DOHH2 (cell line): ENCODE data around the gene EFNA5.

Experiments
- H3F3A ChIP-seq: fragments of 200-600 bp; sonication (generic), shearing (Covaris generic); 2 replicates; pipeline ENCODE4 v1.6.0; 2016; ENCODE audit warnings: antibody characterized with exemption, mild to moderate bottlenecking; ENCODE audit not compliant: control insufficient read depth, insufficient read depth
- H3K27ac ChIP-seq: fragments of 200-600 bp; sonication (generic); 2 replicates; pipeline ENCODE4 v1.5.1; 2014; ENCODE audit warnings: low read depth, mild to moderate bottlenecking, low read length, moderate library complexity
- H3K27me3 ChIP-seq: fragments of 200-600 bp; sonication (generic); 2 replicates; pipeline ENCODE4 v1.6.1; 2014; ENCODE audit warnings: mild to moderate bottlenecking, low read length, mixed read lengths; ENCODE audit not compliant: control insufficient read depth
- H3K36me3 ChIP-seq: fragments of 200-600 bp; sonication (generic); 2 replicates; pipeline ENCODE4 v1.6.1; 2014; ENCODE audit warnings: mild to moderate bottlenecking, low read length, moderate library complexity, mixed read lengths; ENCODE audit not compliant: control insufficient read depth
- H3K4me1 ChIP-seq: fragments of 200-600 bp; sonication (generic); 2 replicates; pipeline ENCODE4 v1.6.1; 2014; ENCODE audit warnings: mild to moderate bottlenecking, low read length, mixed read lengths; ENCODE audit not compliant: control insufficient read depth
- H3K4me2 ChIP-seq: fragments of 200-600 bp; sonication (generic); 2 replicates; pipeline ENCODE4 v1.6.0; 2014; ENCODE audit warnings: mild to moderate bottlenecking, low read length, moderate library complexity
- H3K4me3 ChIP-seq: fragments of 200-600 bp; sonication (generic); 2 replicates; pipeline ENCODE4 v1.5.1; 2014; ENCODE audit warnings: mild to moderate bottlenecking, low read length, mixed read lengths
- H3K79me2 ChIP-seq: fragments of 200-600 bp; sonication (generic); 2 replicates; pipeline ENCODE4 v1.6.1; 2014; ENCODE audit warnings: mild to moderate bottlenecking, low read length, mixed read lengths; ENCODE audit not compliant: control insufficient read depth
- H3K9me2 ChIP-seq: fragments of 200-600 bp; sonication (generic); replicated peaks from 2 replicates; pipeline ENCODE4 v1.6.1; 2014; ENCODE audit warnings: mild to moderate bottlenecking, low read length, mixed read lengths; ENCODE audit not compliant: control insufficient read depth
- H3K9me3 ChIP-seq: fragments of 200-600 bp; sonication (generic); 2 replicates; pipeline ENCODE4 v1.6.1; 2014; ENCODE audit warnings: antibody characterized with exemption, low read length, mixed read lengths; ENCODE audit not compliant: control insufficient read depth, insufficient read depth
- H4K20me1 ChIP-seq: fragments of 200-600 bp; sonication (generic); 2 replicates; pipeline ENCODE4 v1.6.0; 2014; ENCODE audit warnings: low read depth, mild to moderate bottlenecking, antibody characterized with exemption, low read length, moderate library complexity; ENCODE audit not compliant: control insufficient read depth, insufficient read depth
- EZH2phosphoT487 ChIP-seq: fragments of 200-600 bp; sonication (generic); IDR thresholded peaks from 2 replicates; pipeline ENCODE4 v1.6.1; 2017; ENCODE audit warnings: borderline replicate concordance, mild to moderate bottlenecking, antibody characterized with exemption, low read length, moderate library complexity, mixed read lengths
- TF ChIP-seq, protein P1 (sequence below): fragments of 200-600 bp; sonication (generic); IDR thresholded peaks from one replicate; pipeline ENCODE4 v1.5.1; 2014; ENCODE audit warnings: antibody characterized with exemption, mild to moderate bottlenecking, low read depth, low read length; ENCODE audit not compliant: poor library complexity, severe bottlenecking

EFNA5 gene

GRCh38 chr5:107431998-107432397, 238.7 kb downstream of the EFNA5 start:
- Histone ChIP-seq H3K9me2 (no peaks in the 10 kb centered on the region), H4K20me1 (no peaks in the 10 kb centered on the region), H3K4me2 (no peak overlapping the region), H3K79me2 (no peaks in the 10 kb centered on the region), H3K4me1 (no peaks in the 10 kb centered on the region), H3F3A (no peaks in the 10 kb centered on the region), H3K27ac (no peak overlapping the region), H3K4me3 (no peak overlapping the region), H3K27me3 (no peaks in the 10 kb centered on the region), H3K36me3 (no peaks in the 10 kb centered on the region), H3K9me3 (no peaks in the 10 kb centered on the region)
- no peak for TF ChIP-seq EZH2phosphoT487
- TF ChIP-seq, protein P1, sequence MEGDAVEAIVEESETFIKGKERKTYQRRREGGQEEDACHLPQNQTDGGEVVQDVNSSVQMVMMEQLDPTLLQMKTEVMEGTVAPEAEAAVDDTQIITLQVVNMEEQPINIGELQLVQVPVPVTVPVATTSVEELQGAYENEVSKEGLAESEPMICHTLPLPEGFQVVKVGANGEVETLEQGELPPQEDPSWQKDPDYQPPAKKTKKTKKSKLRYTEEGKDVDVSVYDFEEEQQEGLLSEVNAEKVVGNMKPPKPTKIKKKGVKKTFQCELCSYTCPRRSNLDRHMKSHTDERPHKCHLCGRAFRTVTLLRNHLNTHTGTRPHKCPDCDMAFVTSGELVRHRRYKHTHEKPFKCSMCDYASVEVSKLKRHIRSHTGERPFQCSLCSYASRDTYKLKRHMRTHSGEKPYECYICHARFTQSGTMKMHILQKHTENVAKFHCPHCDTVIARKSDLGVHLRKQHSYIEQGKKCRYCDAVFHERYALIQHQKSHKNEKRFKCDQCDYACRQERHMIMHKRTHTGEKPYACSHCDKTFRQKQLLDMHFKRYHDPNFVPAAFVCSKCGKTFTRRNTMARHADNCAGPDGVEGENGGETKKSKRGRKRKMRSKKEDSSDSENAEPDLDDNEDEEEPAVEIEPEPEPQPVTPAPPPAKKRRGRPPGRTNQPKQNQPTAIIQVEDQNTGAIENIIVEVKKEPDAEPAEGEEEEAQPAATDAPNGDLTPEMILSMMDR: no peak

DNA sequence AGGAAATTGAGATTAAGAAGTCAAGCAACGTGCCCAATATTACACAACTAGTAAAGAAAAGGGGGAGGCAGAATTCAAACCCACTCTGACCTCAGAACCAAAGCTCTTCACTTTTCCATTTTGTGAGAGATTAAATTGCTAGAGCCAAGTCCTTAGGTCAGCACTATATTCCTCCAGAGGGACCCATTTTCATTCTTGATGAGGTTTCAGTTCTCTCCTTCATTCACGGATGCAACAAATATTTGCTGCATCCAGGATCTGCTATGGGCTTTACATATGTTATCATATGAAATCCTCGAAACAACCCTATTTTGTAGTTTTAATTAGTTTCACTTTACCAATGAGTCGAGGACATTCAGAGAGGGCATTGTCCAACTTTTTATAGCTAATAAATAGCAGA, 239.2 kb downstream of the EFNA5 start:
- Histone ChIP-seq H3K79me2 (no peaks in the 10 kb centered on the region), H3K4me2 (no peak overlapping the region), H3K4me1 (no peaks in the 10 kb centered on the region), H3K36me3 (no peaks in the 10 kb centered on the region), H4K20me1 (no peaks in the 10 kb centered on the region), H3K27ac (no peak overlapping the region), H3K4me3 (no peak overlapping the region), H3K9me3 (no peaks in the 10 kb centered on the region), H3K27me3 (no peaks in the 10 kb centered on the region), H3K9me2 (no peaks in the 10 kb centered on the region), H3F3A (no peaks in the 10 kb centered on the region)
- TF ChIP-seq EZH2phosphoT487: no peak
- TF ChIP-seq, protein P1: no peak

DNA sequence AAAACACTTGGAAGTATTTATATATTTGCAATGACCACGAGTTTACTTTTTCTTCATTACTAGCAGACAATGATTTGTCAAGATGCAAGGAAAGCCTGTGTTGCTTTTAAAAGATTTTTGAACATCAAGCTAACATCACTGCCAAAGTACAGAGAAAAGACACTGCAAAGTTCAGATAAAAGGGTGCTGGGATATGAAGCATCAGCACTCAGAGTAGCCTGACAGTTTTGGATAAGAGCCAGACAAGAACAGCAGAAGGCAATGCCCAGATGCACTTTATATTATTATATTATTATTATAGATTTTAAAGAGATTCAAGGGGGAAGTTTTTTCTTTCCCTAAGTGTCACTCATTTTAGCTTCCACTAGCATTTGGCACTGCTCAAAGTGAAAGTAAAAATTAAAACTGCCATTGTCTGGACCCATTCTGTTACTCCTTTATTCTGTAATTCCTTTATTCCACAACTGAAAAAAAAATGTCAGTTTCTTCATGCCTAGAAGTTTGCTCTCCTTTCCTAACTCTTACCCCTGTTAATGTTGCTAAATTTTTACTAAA, 240.6 kb downstream of the EFNA5 start:
- H3K27ac ChIP-seq: no peak overlapping the region
- H3F3A ChIP-seq: no peaks in the 10 kb centered on the region
- no peaks in the 10 kb centered on the region for H3K9me3 ChIP-seq
- no peaks in the 10 kb centered on the region for H3K4me1 ChIP-seq
- H3K79me2 ChIP-seq: no peaks in the 10 kb centered on the region
- H3K9me2 ChIP-seq: no peaks in the 10 kb centered on the region
- TF ChIP-seq, protein P1: no peak
- no peak for TF ChIP-seq EZH2phosphoT487
- no peaks in the 10 kb centered on the region for H3K36me3 ChIP-seq
- no peaks in the 10 kb centered on the region for H4K20me1 ChIP-seq
- H3K4me2 ChIP-seq: no peak overlapping the region
- no peak overlapping the region for H3K4me3 ChIP-seq
- H3K27me3 ChIP-seq: no peaks in the 10 kb centered on the region
